ENCODE measurements around the gene POLR2A. TPM values are rescaled to one million over a fixed set of nuclear protein-coding genes. Genes with fewer than 3 reads are reported as not detected.

Gene POLR2A
- total RNA-seq, 1 donor from 2014 or later: 175 TPM

- Mint-ChIP-seq H3K4me1 (ENCODE audit: unreplicated experiment) (peaks cover 32% of the 10 kb centered on the region), H3K27me3 (peaks cover 65% of the 10 kb centered on the region), H3K36me3 (peaks cover 7% of the 10 kb centered on the region), H3K9me3 (no peaks in the 10 kb centered on the region), H3K27ac (peak overlapping the region; percentile 86), H3K4me3 (peak overlapping the region; percentile 93)
- TF ChIP-seq CTCF (conservative IDR thresholded peaks at IDR 0.05): no peak
- DNase-seq (ENCODE audit: extremely low spot score, unreplicated experiment): no peak
These were observed 42.9 kb upstream of the POLR2A start for GRCh38 chr17:7441266-7441665.

- Mint-ChIP-seq H3K36me3 (peaks cover 7% of the 10 kb centered on the region), H3K9me3 (no peaks in the 10 kb centered on the region), H3K27ac (no peak overlapping the region), H3K4me1 (ENCODE audit: unreplicated experiment) (peaks cover 35% of the 10 kb centered on the region), H3K27me3 (peaks cover 61% of the 10 kb centered on the region), H3K4me3 (peak overlapping the region; percentile 93)
- DNase-seq (ENCODE audit: extremely low spot score, unreplicated experiment): no peak
- TF ChIP-seq CTCF (conservative IDR thresholded peaks at IDR 0.05): no peak
These were observed 42.0 kb upstream of the POLR2A start for GRCh38 chr17:7442142-7442541.

GRCh38 chr17:7443499-7444485, 40.4 kb upstream of the POLR2A start:
- no peak for TF ChIP-seq CTCF (conservative IDR thresholded peaks at IDR 0.05)
- Mint-ChIP-seq H3K4me1 (ENCODE audit: unreplicated experiment) (peaks cover 29% of the 10 kb centered on the region), H3K4me3 (peak overlapping the region; percentile 76), H3K9me3 (no peaks in the 10 kb centered on the region), H3K27me3 (peaks cover 56% of the 10 kb centered on the region), H3K27ac (peak overlapping the region; percentile 82), H3K36me3 (peaks cover 10% of the 10 kb centered on the region)
- DNase-seq (ENCODE audit: extremely low spot score, unreplicated experiment): no peak

- peak; percentile 49 for TF ChIP-seq CTCF (conservative IDR thresholded peaks at IDR 0.05)
- DNase-seq (ENCODE audit: extremely low spot score, unreplicated experiment): no peak
- peaks cover 7% of the 10 kb centered on the region for H3K36me3 Mint-ChIP-seq
- H3K9me3 Mint-ChIP-seq: no peaks in the 10 kb centered on the region
- peaks cover 26% of the 10 kb centered on the region for H3K4me1 Mint-ChIP-seq (ENCODE audit: unreplicated experiment)
- H3K4me3 Mint-ChIP-seq: peak within 1 kb of the TSS; percentile 89
- peak within 1 kb of the TSS; percentile 82 for H3K27ac Mint-ChIP-seq
- H3K27me3 Mint-ChIP-seq: peaks cover 51% of the 10 kb centered on the region
These were observed 39.2 kb upstream of the POLR2A start, which contains the start of gene CHRNB1 for GRCh38 chr17:7444682-7445618. Gene CHRNB1 (plus strand): TSS chr17:7445061. CDS start chr17:7445128, 67 bp downstream.

GRCh38 chr17:7445619-7445968, 38.6 kb upstream of the POLR2A start:
- Mint-ChIP-seq H3K36me3 (peaks cover 8% of the 10 kb centered on the region), H3K27ac (peak overlapping the region; percentile 82), H3K4me3 (peak overlapping the region; percentile 89), H3K4me1 (ENCODE audit: unreplicated experiment) (peaks cover 26% of the 10 kb centered on the region), H3K27me3 (peaks cover 47% of the 10 kb centered on the region), H3K9me3 (no peaks in the 10 kb centered on the region)
- no peak for TF ChIP-seq CTCF (conservative IDR thresholded peaks at IDR 0.05)
- no peak for DNase-seq (ENCODE audit: extremely low spot score, unreplicated experiment)
